Esophagus muscularis mucosa (tissue), 3 donors: ENCODE data around the gene BCAT1.

Experiments used
- CTCF ChIP-seq, 3 experiments: fragments of 200-600 bp in 2 of 3; fragments of 450-650 bp in 1 of 3; sonication (generic) in 2 of 3; IDR thresholded peaks; one replicate each; pipeline ENCODE4 v1.5.1; 2017 to 2019; ENCODE audit warnings: antibody characterized with exemption in 3 of 3, mild to moderate bottlenecking in 2 of 3, moderate library complexity in 1 of 3
- POLR2AphosphoS5 ChIP-seq, 2 donors: sonication (generic); formaldehyde crosslinking; IDR thresholded peaks; one replicate each; pipeline ENCODE4 v1.6.1; 2017; ENCODE audit warnings: antibody characterized with exemption in 2 of 2

- TF ChIP-seq CTCF (IDR thresholded peaks at IDR 0.05) (no peak), POLR2AphosphoS5 (IDR thresholded peaks at IDR 0.05) (no peak)
Observed at GRCh38 chr12:24947541-24948419, 1.1 kb downstream of the BCAT1 start.
